HG02973 (cell line): ENCODE measurements around the gene DMBX1.

ENCODE experiments used
- ATAC-seq: cut with Tn5 transposase; IDR thresholded peaks from one replicate; pipeline ENCODE4 v1.9.1; 2021; ENCODE audit warnings: moderate library complexity; ENCODE audit not compliant: unreplicated experiment

DMBX1 gene

GRCh38 chr1:46497020-46497419 is 7.4 kb downstream of the DMBX1 start:
- no peak for ATAC-seq

GRCh38 chr1:46497665-46498064 is 8.0 kb downstream of the DMBX1 start:
- ATAC-seq, result no peak

DNA sequence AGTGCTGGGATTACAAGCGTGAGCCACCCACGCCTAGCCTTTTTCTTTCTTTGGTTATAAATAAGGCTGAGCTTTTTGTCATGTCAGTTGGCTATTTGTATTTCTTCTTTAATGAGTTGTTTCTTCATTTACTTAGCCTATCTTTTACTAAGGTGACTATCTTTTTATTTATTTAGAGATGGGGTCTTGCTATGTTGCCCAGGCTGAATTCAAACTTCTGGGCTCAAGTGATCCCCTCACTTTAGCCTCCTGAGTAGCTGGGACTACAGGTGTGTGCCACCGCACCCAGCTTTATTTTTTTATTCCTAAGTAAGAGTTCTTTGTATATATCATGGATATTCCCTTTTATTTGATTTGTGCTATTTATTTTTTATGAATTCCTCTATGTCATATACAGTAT is 11.9 kb downstream of the DMBX1 start:
- no peak for ATAC-seq

DNA sequence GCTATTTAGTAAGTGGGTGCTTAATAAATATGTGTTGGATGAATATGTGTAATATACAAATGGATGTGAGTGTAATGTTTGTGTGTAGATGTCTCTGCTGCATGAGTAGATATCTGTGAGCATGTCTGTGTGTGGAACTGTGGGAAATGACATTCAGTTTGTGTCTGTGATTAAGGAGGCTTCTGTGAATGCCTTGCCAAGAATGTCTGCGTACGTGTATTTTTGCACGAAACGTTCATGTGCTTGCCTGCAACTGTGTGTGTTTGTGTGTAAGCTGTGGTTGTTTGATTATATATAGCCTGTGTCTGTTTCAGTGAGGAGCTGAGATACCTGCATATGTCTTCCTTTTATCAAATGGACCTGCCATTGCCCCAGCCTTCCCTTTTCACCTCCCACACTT is 13.8 kb downstream of the DMBX1 start:
- no peak for ATAC-seq

GRCh38 chr1:46506470-46507219 is 17.0 kb downstream of the DMBX1 start:
- no peak for ATAC-seq

GRCh38 chr1:46508757-46509156 is 19.1 kb downstream of the DMBX1 start:
- ATAC-seq, result no peak

DNA sequence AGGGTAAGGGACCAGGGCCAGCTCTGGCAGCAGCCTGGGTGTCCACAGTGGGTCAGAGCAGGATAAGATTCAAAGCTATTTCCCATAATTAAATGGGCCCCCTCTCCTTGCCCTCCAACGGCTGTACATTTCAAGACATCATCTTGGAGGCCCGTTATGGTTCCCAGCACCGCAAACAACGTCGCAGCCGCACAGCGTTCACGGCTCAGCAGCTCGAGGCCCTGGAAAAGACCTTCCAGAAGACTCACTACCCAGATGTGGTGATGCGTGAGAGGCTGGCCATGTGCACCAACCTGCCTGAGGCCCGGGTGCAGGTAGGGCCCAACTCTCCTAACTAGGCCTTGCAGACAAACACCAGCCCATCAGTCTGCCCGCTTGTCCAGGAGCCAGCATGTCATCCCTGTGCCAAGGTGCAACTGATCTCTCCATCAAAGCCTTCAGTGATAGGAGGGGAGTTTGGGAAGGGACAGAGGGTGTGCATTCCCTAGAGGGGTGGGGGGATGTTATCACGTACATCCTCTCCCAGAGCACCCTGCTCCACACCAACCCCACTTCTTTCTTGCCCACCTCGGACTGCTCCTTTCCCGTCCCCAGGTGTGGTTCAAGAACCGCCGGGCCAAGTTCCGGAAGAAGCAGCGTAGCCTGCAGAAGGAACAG is 20.8 kb downstream of the DMBX1 start:
- no peak for ATAC-seq

DNA sequence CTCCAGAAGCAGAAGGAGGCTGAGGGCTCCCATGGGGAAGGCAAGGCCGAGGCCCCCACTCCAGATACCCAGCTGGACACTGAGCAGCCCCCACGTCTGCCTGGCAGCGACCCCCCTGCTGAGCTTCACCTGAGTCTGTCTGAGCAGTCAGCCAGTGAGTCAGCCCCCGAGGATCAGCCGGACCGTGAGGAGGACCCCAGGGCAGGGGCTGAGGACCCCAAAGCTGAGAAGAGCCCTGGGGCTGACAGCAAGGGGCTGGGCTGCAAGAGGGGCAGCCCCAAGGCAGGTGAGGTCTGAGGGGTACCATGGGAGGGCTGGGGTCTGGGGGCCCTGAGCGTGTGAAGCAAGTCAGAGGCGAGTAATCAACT is 21.3 kb downstream of the DMBX1 start:
- no peak for ATAC-seq

GRCh38 chr1:46512135-46512791 is 22.6 kb downstream of the DMBX1 start:
- ATAC-seq, result no peak

- no peak for ATAC-seq
Observed at GRCh38 chr1:46512792-46513190, 23.2 kb downstream of the DMBX1 start.

- ATAC-seq, result no peak
Observed at GRCh38 chr1:46513536-46513935, 23.9 kb downstream of the DMBX1 start.

- no peak for ATAC-seq
Observed at GRCh38 chr1:46515576-46515975, 25.9 kb downstream of the DMBX1 start.

GRCh38 chr1:46516200-46516950 is 26.7 kb downstream of the DMBX1 start:
- no peak for ATAC-seq

DNA sequence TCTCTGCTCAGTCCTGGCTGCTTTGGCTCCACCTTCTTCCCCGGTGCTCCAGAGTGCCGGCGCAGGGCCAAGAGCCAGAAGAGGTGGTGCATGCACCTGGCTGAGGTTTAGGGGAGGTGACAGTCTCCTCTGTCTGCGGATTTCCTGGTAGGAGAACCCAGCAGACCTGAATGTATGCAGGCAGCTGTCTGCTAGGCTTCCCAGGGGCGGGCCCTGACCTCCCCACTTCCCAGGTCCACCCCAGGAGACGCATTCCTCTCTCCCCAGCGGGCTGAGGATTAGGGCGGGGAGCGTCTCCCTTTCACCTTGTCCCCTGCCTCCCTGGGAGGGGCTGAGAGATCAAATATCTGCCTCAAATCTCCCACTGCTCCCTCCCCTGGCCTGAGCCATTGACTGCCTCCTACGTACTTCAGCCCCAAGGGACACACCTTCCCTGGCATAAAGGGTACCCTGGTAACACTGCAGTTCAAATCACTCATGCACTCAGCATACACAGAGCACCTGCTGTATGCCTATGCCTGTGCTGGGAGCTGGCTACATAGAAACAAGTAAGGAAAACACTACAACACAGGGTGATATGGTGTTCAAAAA is 27.5 kb downstream of the DMBX1 start:
- ATAC-seq, result no peak

DNA sequence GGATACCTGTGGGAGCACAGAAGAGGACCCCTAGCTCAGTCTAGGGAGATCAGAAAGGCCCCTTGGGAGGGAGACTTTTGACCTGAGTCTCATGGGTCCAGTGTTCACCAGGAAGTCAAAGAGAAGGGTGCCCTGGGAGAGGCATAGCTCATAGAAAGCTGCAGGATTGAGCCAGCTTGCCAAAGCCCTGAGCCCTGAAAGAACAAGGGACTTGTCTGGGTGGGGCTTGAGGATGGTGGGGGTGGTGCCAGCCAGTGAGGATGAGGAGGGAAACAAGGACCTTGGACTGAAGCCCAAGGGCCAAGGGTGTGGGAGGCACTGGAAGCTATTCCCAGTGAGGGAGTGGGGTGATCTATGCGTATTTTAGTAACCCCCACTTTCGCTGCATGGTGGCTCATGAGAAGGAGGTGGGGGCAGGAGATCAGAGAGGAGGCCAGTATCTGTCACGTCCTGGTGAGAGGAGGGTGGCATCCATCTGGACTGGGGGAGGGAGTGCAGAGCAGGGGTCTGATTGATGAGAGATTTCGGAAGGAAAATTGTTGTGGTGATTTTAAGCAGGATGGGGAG is 28.4 kb downstream of the DMBX1 start:
- no peak for ATAC-seq

DNA sequence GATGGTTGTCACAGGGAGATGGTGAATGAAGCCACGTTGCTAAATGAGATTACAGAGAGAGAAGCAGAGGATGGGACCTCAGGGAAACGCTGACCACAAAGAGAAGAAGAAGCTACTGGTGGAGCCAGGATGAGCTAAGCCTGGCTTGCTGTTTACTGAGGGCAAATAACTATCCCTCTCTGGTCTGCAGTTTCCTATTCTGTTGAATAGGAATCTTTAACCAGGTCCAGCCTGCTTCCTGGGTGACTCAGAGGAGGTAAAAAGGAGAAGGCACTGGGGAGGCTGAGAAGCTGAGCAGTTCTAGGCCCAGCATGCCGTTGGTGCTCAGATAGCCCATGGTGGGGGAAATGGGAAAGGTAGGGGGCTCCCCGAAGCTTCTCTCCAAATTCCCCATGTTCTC is 29.6 kb downstream of the DMBX1 start:
- ATAC-seq, result no peak

GRCh38 chr1:46520063-46520911 is 30.7 kb downstream of the DMBX1 start:
- ATAC-seq, result no peak

DNA sequence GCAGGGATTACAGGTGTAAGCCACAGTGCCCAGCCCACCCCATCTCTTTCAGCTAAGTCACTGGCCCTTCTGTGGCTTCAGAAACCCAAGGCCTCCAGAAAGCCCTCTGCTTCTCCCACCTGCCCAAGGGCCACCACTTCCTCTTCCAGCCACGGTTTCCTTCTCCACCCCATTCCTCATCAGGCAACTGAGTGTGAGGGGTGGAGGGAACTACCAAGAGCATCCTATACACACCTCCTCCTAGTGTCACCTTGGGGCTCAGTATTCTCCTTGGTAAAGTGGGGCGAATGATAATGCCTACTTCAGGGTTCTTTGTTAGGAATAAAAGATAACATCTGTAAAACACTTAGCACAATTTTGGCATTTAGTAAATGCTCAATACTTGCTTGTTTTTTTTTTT is 31.8 kb downstream of the DMBX1 start:
- no peak for ATAC-seq

GRCh38 chr1:46522184-46522968 is 32.7 kb downstream of the DMBX1 start:
- ATAC-seq, result no peak
